Fibroblast of lung (primary cell): ENCODE results near the gene PRKAA1. TPM values are rescaled to one million over a fixed set of nuclear protein-coding genes. Genes with fewer than 3 reads are reported as not detected.

Source experiments
- DNase-seq, 2 donors: peaks; one replicate each; pipeline versions ENCODE4 v3.0.0 to v3.0.0-alpha.2; 2010; ENCODE audit warnings: low read depth in 2 of 2
- H2AFZ ChIP-seq: 2 replicates; pipeline ENCODE4 v1.5.1; 2012; ENCODE audit warnings: low read length, control low read depth, inconsistent platforms
- H3K27ac ChIP-seq: 2 replicates; pipeline ENCODE4 v1.5.1; 2011; ENCODE audit warnings: low read length, control low read depth; ENCODE audit not compliant: insufficient read depth
- H3K27me3 ChIP-seq: 2 replicates; pipeline ENCODE4 v1.5.1; 2011; ENCODE audit warnings: mild to moderate bottlenecking, low read length; ENCODE audit not compliant: control insufficient read depth, insufficient read depth
- H3K36me3 ChIP-seq: 2 replicates; pipeline ENCODE4 v1.5.1; 2011; ENCODE audit warnings: low read length; ENCODE audit not compliant: control insufficient read depth, insufficient read depth
- H3K4me1 ChIP-seq: 2 replicates; pipeline ENCODE4 v1.5.1; 2011; ENCODE audit warnings: low read length; ENCODE audit not compliant: control insufficient read depth, insufficient read depth; ENCODE audit errors: extremely low read depth
- H3K4me2 ChIP-seq: 2 replicates; pipeline ENCODE4 v1.5.1; 2011; ENCODE audit warnings: low read length, control low read depth; ENCODE audit not compliant: insufficient read depth; ENCODE audit errors: extremely low read depth
- H3K4me3 ChIP-seq, 4 experiments: fragments of 200-600 bp in 1 of 4; sonication (generic) in 1 of 4; replicated peaks in 1 of 4; 2 replicates each; pipeline ENCODE4 v1.5.1; 2011 to 2016; ENCODE audit warnings: low read length in 4 of 4, low read depth in 3 of 4, mild to moderate bottlenecking in 3 of 4, control low read depth in 2 of 4, inconsistent platforms in 1 of 4, mixed read lengths in 1 of 4; ENCODE audit not compliant: insufficient read depth in 1 of 4; ENCODE audit errors: control extremely low read depth in 1 of 4
- H3K79me2 ChIP-seq: 2 replicates; pipeline ENCODE4 v1.5.1; 2012; ENCODE audit warnings: mild to moderate bottlenecking, low read length, inconsistent platforms; ENCODE audit not compliant: control insufficient read depth, insufficient read depth
- H3K9ac ChIP-seq: 2 replicates; pipeline ENCODE4 v1.5.1; 2011; ENCODE audit warnings: mild to moderate bottlenecking, low read length, control low read depth; ENCODE audit not compliant: insufficient read depth
- H3K9me3 ChIP-seq: 2 replicates; pipeline ENCODE4 v1.5.1; 2012; ENCODE audit warnings: low read depth, low read length; ENCODE audit not compliant: control insufficient read depth, insufficient read depth
- H4K20me1 ChIP-seq: 2 replicates; pipeline ENCODE4 v1.5.1; 2011; ENCODE audit warnings: low read length; ENCODE audit not compliant: control insufficient read depth, insufficient read depth; ENCODE audit errors: extremely low read depth
- CTCF ChIP-seq, 2 donors: IDR thresholded peaks in 1 of 2; conservative IDR thresholded peaks in 1 of 2; 1 replicate in 1 of 2; 2 replicates in 1 of 2; pipeline ENCODE4 v1.5.1; 2011 to 2012; ENCODE audit warnings: low read length in 2 of 2, control low read depth in 1 of 2, inconsistent platforms in 1 of 2, low read depth in 1 of 2, mild to moderate bottlenecking in 1 of 2
- EZH2 ChIP-seq: IDR thresholded peaks from 2 replicates; pipeline ENCODE4 v1.5.1; 2012; ENCODE audit warnings: low read length, control low read depth, mild to moderate bottlenecking; ENCODE audit errors: missing control alignments
- polyA minus RNA-seq: library from RNA; depleted of rRNA, polyadenylated mRNA; stranded (reverse); fragments of >200 nt; gene quantifications from 2 replicates; pipeline ENCODE4 v1.2.3, GENCODE V29; 2011; ENCODE audit warnings: low replicate concordance
- polyA plus RNA-seq, 2 donors: library from polyadenylated mRNA; depleted of rRNA in 1 of 2; stranded (reverse) in 1 of 2; unstranded in 1 of 2; fragments of >200 nt; gene quantifications; 2 replicates each; pipeline ENCODE4 v1.2.1, GENCODE V29; 2011 to 2012; ENCODE audit warnings: missing spikeins in 1 of 2
- total RNA-seq: library from RNA; depleted of rRNA; stranded (reverse); fragments of >200 nt; gene quantifications from 2 replicates; pipeline ENCODE4 v1.2.1, GENCODE V29; 2014

PRKAA1 gene
- 107 and 114 TPM in 2 replicates for total RNA-seq
- 85.4 and 106 TPM in 2 replicates for polyA plus RNA-seq
- polyA plus RNA-seq (2012): 69.9 and 91.3 TPM in 2 replicates
- 19.4 and 22.3 TPM in 2 replicates for polyA minus RNA-seq

DNA sequence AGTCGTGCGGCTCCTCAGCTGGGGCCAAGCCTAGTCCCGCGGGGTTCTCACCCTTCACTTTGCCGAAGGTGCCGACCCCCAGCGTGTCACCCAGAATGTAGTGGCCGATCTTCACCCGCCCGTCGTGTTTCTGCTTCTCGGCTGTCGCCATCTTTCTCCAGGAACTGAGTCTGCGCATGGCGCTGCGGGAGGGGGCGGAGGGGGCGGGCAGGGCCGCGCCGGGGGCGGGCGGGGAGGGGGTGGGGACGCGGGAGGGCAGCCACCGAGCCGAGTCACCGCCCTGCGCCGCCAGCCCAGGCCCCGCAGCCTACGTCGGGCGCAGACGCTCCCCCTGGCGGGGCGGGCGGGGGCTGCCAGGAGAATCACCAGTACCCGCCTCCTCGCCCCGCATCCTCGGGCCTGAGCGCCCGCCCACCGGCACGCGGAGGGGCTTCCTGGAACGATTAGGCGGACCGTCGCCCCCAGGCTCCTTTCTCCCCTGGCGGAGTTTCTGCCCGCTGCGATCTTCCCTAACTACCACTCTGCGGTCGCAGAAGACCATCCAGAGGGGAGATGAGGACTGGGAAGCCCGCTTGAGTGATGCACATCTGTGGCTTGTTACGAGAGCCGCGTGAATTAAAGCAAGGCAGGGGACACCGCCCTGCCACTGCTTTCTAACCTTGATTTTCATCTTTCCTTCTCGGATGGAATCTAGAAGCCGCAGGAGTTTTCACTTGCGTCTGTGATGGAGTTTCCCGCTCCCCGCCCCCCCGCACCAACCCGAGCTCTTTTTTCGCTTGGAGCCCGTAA is at the start of gene PRKAA1:
TSS of gene PRKAA1 (minus strand) at position 363 of the 789 bp plus-strand sequence. CDS start at position 178, 185 bp downstream.
- Histone ChIP-seq H2AFZ (peak within 1 kb of the TSS; percentile 100), H4K20me1 (no peaks in the 10 kb centered on the region), H3K4me1 (peaks cover 4% of the 10 kb centered on the region), H3K27ac (peak within 1 kb of the TSS; percentile 95), H3K36me3 (no peaks in the 10 kb centered on the region), H3K4me3 (peak within 1 kb of the TSS; percentile 93 to 98 (median 96)), H3K9me3 (no peaks in the 10 kb centered on the region), H3K27me3 (no peaks in the 10 kb centered on the region), H3K9ac (peak within 1 kb of the TSS; percentile 97), H3K79me2 (peaks cover 46% of the 10 kb centered on the region), H3K4me2 (peak within 1 kb of the TSS; percentile 93)
- peak; percentile 82 to 86 for DNase-seq
- peak; percentile 38 to 45 for TF ChIP-seq CTCF (conservative IDR thresholded peaks at IDR 0.05 in 1 of 2, IDR thresholded peaks at IDR 0.05 in 1 of 2; ENCODE audit: low read depth in 1 of 2, low read length in 2 of 2)
- TF ChIP-seq EZH2: no peak

DNA sequence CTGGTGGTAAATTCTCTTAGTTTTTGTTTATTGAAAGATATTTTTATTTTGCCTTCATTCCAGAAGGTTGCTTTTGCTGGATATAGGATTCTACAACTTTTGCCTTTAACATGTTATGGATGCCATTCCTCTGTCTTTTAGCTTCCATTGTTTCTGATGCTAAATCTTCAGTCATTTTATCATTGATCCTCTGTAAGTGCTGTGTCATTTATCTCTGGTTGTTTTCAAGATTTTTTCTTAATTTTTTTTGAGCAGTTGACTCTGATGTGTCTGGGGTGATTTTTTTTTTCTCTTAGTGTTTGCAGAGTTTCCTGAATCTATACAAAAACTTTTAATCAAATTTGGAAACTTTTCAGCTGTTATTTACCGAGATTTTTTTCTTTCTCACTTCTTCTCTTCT is 49.4 kb upstream of the PRKAA1 start:
- no peak overlapping the region for H2AFZ ChIP-seq
- no peak overlapping the region for H3K4me2 ChIP-seq
- TF ChIP-seq CTCF (conservative IDR thresholded peaks at IDR 0.05 in 1 of 2, IDR thresholded peaks at IDR 0.05 in 1 of 2; ENCODE audit: low read depth in 1 of 2, low read length in 2 of 2) (no peak), EZH2 (no peak)
- H4K20me1 ChIP-seq: no peaks in the 10 kb centered on the region
- no peak overlapping the region for H3K4me3 ChIP-seq
- no peaks in the 10 kb centered on the region for H3K27me3 ChIP-seq
- no peaks in the 10 kb centered on the region for H3K36me3 ChIP-seq
- H3K79me2 ChIP-seq: no peaks in the 10 kb centered on the region
- no peaks in the 10 kb centered on the region for H3K9me3 ChIP-seq
- no peak overlapping the region for H3K9ac ChIP-seq
- no peaks in the 10 kb centered on the region for H3K4me1 ChIP-seq
- no peak overlapping the region for H3K27ac ChIP-seq
- no peak for DNase-seq

GRCh38 chr5:40846371-40846770 is 48.2 kb upstream of the PRKAA1 start:
- Histone ChIP-seq H3K36me3 (no peaks in the 10 kb centered on the region), H3K27me3 (no peaks in the 10 kb centered on the region), H4K20me1 (no peaks in the 10 kb centered on the region), H3K4me1 (no peaks in the 10 kb centered on the region), H3K9me3 (no peaks in the 10 kb centered on the region), H3K4me2 (no peak overlapping the region), H3K4me3 (no peak overlapping the region), H3K79me2 (no peaks in the 10 kb centered on the region), H3K27ac (no peak overlapping the region), H2AFZ (no peak overlapping the region), H3K9ac (no peak overlapping the region)
- TF ChIP-seq EZH2: no peak
- no peak for TF ChIP-seq CTCF (conservative IDR thresholded peaks at IDR 0.05 in 1 of 2, IDR thresholded peaks at IDR 0.05 in 1 of 2; ENCODE audit: low read depth in 1 of 2, low read length in 2 of 2)
- no peak for DNase-seq
